Body of pancreas (tissue), 4 donors: ENCODE results near the gene PAPOLG.

Experiments used
- POLR2A ChIP-seq, 3 donors: fragments of 450-650 bp; IDR thresholded peaks; one replicate each; pipeline ENCODE4 v1.6.1; 2016; ENCODE audit warnings: antibody characterized with exemption in 3 of 3, mild to moderate bottlenecking in 2 of 3
- TF ChIP-seq, protein P1 (sequence below), 7 experiments: fragments of 450-650 bp in 4 of 7; fragments of 200-600 bp in 3 of 7; sonication (generic) in 3 of 7; IDR thresholded peaks; one replicate each; pipeline ENCODE4 v1.5.1; 2016 to 2019; ENCODE audit warnings: antibody characterized with exemption in 7 of 7

DNA sequence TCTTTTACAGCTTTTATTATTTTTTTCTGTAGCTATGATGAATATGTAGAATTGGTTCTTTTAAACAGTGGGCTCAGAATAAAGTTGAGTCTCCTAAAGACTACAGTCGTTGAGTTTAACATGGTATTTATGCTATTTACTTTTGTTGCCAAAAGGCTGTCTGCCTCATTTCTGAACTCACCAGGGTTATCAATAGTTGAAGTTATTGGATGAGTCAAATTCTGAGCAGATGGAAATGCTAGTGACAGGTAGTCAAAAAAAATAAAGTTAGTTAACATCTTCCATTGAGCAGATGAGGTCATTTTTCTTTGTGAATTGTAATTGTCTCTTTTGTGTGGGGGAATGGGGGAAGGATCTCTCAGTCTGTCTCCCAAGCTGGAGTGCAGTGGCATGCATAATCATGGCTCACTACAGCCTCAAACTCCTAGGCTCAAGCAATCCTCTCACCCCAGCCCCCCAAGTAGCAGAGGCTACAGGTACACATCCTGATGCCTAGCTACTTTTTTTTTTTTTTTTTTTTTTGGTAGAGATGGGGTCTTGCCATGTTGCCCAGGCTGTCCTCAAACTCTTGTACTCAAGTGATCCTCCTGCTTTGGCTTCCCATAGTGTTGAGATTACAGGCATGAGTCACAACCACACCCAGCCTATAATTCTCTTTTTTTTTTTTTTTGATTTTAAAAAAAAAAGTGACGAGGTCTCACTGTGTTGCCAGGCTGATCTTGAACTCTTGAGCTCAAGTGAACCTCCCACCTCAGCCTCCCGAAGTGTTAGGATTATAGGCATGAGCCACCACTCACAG lies 8.9 kb downstream of the PAPOLG start:
- TF ChIP-seq, protein P1, sequence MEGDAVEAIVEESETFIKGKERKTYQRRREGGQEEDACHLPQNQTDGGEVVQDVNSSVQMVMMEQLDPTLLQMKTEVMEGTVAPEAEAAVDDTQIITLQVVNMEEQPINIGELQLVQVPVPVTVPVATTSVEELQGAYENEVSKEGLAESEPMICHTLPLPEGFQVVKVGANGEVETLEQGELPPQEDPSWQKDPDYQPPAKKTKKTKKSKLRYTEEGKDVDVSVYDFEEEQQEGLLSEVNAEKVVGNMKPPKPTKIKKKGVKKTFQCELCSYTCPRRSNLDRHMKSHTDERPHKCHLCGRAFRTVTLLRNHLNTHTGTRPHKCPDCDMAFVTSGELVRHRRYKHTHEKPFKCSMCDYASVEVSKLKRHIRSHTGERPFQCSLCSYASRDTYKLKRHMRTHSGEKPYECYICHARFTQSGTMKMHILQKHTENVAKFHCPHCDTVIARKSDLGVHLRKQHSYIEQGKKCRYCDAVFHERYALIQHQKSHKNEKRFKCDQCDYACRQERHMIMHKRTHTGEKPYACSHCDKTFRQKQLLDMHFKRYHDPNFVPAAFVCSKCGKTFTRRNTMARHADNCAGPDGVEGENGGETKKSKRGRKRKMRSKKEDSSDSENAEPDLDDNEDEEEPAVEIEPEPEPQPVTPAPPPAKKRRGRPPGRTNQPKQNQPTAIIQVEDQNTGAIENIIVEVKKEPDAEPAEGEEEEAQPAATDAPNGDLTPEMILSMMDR (IDR thresholded peaks at IDR 0.05), result no peak
- TF ChIP-seq POLR2A (IDR thresholded peaks at IDR 0.05), result no peak
